Activated gamma-delta T cell (primary cell): ENCODE measurements around the gene KNDC1.

Experiments used
- DNase-seq: peaks from one replicate; lab custom pipeline; 2025; lab: John Stamatoyannopoulos, UW

Gene KNDC1

DNA sequence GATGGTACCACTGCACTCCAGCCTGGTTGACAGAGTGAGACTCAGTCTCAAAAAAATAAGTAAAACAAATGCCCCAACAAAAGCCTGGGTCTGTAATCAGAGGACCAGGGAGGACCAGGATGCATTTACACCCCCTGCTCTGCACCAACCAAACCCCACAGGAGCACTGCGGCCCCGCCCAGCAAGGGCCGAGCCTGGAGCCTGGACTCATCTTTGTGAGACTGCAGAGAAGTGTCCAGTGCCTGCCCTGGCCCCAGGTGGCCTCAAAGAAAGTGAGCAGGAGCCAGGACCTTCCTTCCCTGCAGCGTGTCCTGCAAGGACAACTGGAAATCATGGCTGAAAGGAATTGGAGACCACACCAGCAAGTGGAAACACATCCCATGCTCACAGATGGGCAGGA lies 31.6 kb downstream of the KNDC1 start:
- no peak for DNase-seq

DNA sequence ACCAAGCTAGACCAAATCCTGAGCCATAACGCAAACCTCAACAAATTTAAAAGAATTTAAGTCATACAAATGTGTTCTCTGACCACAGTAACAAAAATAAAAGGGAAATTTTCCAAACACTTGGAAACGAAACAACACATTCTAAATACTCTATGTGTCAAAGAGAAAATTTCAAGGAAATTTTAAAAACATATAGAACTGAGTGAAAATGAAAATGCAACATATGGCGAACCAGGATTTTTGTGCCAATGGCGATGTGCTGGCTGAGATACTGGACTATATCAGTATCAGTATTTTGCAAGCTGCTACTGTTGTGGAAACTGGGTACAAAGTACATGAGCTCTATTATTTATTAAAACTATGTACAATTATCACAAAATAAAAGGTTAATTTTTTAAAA lies 34.1 kb downstream of the KNDC1 start:
- no peak for DNase-seq

DNA sequence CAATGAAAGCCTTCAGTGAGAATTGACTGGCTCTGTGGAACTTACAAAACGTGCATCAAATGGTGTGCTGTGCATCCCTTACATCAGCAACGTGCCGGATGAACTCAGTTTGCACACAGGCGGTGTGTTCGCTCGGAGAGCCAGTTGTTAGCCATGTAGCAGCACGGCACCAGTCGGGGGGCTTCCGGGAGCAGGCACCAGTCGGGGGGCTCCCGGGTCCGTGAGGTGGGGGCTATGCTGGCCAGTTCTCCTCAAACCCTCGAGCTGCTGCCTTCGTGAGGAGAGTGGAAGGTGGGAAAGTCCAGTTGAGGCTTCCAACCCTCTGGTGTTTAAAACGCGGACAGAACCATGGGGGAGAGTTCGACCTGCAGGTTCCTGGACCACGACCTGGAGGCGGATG lies 35.1 kb downstream of the KNDC1 start:
- DNase-seq, result no peak

DNA sequence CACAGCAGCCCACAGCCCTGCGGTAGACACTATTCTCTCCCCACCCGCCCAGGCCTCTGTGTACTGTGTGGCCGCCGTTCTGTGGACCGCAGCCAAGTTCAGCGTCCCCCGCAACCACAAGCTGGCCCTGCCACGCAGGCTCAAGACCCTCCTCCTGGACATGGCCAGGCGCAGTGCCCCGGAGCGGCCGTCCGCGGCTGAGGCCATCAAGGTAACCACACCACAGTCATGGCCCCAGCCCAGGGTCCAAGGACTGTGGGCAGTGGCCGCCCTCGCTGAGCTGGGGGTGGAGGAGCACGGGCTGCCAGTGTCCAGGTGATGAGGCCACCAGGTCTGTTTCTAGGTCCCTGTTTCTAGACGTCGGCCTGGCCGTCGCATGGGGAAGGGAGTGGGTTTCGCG lies 35.6 kb downstream of the KNDC1 start:
- no peak for DNase-seq

DNA sequence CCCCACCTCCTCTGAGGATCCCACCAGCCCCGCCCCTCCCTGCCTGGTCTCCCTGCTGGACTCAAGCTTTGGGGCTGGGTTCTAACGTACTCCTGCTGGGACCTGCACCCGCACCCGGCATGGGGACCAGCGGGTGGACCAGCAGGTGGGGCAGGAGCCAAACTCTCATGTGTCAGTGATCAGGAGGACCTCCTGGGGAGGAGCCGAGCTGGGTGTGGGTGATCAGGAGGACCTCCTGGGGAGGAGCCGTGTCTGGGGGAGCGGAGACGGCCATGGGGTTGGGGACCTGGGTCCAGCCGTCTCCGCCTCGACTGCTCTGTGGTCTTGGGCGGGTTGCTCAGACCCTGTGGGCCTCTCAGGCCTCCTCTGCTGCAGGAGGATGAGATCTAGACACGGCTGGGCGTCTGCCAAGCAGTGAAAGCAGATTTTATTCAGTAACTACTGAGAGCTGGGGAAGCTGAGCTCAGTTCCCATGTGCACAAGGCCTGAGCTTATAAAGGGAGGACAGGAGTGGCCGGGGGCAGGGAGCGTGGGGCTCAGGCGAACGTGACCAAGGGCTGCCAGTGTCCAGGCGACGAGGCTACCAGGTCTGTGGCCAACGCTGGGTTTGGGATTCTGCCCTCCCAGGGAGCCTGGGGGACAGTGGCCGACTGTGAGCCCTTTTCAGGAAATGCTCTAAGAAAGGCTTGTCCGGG lies 36.3 kb downstream of the KNDC1 start:
- no peak for DNase-seq

DNA sequence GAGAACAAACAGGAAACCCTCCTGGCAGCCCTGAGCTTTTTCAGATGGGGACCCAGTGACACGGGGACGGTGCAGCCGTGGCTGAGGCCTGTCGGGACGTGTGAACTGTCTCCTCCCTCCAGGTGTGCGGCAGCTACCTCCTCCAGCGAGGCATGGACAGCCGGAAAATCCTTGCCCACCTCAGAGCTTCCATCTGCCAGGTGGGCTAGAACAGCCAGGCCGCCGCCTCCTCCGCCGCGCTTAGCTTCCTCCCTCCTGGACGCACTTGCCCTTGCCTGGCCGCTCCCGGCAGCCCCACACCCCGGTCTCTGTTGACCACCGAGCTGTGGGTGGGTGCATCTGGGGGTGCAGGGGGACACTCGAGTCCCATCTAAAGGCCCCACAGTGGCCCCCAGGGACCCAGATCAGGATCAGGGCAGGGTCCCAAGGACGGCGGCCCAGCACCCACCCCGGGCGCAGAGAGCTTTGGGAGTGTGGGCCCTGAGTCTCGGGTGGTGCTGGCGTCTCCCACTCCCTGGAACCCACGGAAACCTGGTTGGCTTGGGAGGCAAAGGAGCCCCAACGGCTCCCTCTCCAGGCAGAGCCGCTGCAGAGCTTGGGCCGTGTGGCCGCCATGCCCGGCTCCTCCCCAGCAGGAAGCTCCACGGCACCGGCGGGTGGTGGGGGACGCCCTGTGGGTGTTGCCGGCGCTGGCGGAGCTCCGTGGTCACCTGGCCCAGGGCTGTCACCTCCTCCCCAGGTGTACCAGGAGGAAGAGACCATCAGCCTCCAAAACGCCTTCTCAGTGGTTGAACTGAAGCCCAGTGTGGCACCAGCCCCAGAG lies 37.1 kb downstream of the KNDC1 start:
- no peak for DNase-seq

DNA sequence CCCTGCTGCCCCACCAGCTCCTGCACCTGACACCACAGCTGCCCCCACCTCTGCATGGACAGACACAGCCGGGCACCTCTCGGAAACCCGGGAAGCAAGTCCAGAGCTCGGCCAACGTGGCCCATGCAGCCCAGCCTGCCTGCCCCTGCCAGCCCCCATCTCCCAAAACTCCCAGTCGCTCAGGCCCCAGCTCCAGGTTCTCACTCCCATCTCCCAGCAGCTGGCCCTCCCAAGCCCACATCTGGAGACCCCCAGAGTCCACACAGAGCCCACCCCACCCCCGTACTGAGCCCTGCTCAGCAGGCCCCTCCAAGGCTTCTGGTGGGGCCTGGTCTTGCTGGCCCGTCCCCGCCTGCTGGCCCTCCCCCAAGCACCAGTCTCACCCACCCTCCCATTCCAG lies 37.8 kb downstream of the KNDC1 start:
- no peak for DNase-seq

DNA sequence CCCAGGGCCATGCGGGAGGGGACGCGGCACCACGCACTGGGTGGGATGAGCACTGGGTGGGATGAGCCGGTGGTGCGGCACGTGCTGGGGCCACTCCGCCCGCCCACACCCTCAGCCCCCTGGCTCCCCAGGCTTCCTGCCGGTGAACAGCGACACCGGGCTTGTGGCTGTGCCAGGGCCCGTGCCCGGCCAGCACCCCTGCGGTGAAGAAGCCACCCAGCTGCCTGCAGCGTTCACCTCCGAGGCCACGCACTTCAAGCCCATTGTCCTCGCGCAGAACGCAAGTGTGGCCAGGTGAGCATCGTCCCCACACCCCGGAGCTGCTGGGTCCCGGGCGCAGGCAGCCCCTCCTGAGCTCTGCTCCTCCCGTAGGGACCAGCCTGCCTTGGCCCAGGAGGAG lies 38.2 kb downstream of the KNDC1 start:
- no peak for DNase-seq

DNA sequence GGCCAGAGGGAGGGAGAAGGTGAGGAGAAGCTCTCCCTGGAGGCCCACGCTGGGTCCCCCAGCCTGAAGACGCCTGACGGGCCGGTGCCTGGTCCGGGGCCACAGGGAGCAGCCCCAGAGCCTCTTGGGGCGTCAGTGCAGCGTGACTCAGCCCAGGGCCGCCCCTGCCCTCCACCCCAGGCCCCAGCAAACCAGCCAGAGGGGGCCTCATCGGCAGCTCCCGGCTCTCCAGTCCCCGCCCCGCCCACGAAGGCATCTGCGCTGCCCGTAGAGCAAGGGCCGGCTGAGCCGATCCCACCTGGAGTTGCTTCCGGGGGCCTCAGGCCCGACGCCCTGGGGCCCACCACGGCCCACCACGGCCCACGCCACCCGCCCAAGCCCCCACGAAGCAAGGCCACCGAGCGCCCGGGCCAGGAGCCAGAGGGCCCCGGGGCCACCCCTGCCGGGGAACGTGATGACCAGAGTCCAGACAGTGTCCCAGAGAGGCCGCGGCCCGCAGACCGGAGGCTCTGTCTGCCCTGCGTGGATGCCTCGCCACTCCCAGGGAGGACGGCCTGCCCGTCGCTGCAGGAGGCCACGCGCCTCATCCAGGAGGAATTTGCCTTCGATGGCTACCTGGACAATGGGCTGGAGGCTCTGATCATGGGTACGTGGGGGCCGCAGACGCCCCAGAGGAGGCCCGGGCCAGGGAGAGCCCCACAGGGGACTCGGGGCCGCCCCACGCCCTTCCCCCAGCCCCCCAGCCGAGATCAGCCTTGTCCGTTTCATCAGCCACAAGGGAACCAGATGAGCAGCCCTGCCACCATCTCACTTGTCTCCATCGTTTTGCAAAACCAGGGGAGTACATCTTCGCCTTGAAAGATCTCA lies 38.8 kb downstream of the KNDC1 start:
- DNase-seq, result no peak

DNA sequence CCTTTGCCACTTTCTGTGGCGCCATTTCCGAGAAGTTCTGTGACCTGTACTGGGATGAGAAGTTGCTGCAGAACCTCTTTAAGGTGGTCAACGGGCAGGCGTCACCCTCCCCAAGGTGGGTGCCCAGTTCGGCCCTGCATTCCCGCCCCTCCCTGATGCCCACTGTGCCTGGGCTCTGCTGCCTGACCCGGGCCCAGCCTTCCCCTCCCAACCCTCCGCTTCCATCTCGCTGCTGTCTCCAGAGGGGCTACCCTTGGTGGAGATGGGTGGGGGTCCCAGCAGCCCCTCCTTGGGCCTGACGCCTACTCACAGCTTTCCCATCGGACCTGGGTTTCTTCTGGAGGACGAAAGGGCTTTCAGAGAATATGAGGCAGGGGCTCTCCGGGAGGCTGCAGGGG lies 39.5 kb downstream of the KNDC1 start:
- DNase-seq, result no peak

DNA sequence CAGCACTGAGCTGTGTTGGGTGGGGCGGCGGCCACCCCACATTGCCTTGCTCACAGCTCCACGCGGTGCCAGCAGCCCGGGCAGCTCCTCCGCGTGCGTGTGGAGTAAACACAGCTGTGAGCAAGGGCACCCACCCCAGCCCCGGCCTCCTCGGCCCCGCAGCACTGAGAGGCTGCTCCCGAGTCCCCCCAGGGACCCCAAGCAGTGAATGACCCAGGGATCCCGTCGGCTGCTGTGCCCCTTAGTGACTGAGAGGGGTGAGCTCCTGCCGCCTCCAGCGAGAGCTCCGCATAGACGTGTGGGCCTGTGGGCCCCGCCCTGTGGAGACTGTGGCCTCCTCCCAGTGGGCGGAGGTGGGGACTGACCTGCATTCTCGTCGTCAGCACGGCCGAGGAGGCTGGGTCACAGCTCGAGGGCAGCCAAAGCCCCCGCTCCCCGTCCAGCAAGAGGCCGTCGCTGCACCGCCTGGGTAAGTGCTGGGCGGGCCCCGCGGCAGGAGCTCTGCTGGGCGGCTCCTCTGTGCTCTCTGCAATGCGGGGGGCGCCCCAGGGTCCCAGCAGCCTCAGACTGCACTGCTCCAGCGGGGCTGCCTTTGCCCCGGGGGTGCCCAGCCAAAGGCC lies 40.1 kb downstream of the KNDC1 start:
- no peak for DNase-seq

DNA sequence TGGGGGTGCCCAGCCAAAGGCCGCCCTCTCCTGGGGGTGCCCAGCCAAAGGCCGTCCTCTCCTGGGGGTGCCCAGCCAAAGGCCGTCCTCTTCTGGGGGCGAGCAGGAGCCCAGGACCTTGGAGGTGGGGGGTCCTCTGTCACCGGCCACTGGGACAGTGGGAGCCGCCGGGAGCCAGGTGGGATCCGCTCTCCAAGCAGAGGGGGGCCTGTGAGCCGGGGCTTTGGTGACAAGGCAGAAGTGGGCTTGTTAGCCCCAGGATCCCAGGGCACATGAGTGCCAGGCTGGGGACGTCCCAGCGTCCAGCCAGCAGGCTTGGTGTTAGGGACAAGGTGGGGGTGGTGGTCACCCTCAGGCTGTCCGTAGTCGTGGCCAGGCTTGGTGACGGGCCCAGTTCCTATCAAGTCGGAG lies 40.6 kb downstream of the KNDC1 start:
- no peak for DNase-seq

DNA sequence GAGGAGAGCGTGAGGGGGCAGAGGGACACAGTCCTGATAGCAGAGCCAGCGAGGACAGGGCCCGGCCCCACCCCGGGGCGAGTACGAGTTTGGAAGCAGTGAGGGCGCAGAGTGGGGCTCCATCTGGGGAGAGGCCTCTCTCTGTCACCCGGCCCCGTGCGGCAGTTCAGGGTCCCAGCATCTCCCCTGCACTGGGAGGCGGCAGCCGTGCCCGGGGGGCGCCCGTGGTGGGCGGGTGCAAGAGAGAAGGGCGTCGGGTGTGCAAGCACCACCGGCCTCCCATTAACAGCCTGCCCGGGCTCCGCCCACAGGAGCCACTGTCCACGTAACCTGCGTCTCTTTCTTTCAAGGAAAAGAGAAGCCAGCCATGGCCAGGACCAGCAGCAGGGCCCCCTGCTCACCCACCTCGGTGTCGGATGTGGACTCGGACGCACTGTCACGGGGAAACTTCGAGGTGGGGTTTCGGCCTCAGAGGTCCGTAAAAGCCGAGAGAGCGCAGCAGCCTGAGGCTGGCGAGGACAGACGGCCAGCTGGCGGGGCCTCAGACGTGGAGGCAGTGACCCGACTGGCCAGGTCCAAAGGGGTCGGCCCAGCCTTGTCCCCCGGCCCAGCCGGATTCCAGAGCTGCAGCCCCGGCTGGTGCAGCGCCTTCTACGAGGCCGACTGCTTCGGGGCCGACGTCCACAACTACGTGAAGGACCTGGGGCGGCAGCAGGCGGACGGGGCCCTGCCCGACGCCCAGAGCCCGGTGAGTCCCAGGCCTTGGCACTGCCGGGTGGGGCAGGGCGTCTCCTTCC lies 41.3 kb downstream of the KNDC1 start:
- DNase-seq, result no peak

DNA sequence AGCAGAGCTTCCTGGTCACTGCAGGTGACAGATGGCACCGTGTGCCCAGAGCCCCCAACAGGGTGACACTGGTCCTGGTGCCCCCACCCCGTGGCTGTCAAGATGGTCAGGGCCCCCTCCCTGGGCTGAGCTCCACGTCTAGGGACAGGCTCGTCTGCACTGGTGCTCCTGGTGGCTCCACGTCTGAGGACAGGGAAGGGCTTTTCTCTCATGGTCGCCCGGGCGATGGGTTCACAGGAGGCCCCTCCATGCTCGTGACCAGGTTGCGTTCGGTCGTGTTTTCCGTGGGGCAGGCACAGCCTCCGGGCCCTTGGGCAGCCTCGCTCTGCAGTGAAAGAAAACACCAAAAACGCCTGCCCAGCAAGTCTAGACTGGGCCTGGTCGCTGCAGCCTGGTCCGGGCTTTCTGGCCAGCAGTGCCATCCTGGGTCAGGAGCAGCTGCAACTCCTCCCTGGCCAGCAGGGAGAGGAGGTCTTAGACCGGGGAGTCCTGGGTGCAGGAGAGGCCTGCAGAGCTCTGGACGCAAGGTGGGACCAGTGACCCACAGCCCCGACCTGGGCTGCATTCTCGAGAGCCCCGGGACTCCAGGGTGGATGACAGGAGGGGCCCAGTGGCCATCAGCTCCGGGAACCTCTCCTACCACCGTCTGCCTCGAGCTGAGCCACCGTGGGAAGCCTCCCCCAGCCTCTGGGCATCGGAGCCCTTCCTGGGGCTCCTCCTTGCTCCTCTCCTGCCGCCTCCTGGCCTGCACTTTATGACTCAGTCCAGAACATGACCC lies 42.1 kb downstream of the KNDC1 start:
- DNase-seq, result no peak

DNA sequence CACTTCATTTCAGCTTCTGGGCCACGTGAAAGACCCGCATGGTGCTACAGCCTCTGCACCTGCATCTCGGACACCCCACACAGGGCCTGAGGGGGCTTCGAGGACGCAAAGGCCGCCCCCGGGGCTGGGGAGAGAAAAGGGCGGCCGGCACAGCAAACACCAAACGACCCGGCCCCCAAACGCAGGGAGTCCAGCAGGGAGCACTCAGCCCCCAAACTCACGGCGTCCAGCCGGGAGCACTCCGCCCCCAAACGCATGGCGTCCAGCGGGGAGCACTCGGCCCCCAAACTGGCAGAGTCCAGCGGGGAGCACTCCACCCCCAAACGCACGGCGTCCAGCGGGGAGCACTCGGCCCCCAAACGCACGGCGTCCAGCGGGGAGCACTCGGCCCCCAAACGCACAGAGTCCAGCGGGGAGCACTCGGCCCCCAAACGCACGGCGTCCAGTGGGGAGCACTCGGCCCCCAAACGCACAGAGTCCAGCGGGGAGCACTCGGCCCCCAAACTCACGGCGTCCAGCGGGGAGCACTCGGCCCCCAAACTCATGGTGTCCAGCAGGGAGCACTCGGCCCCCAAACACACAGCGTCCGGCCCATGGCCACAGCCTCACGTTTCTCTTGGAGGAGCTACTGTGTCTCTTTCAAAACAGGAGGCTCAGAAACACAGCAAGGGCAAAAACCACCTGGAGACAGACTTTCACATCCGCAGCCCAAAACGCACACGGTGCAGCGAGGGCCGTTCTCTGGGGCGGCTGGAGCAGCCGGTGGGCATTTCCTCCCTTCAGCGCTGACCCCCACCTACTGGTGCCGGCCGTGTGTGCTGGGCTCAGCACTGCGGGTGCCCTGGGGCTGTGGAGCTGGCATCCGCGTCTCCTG lies 43.0 kb downstream of the KNDC1 start:
- no peak for DNase-seq

DNA sequence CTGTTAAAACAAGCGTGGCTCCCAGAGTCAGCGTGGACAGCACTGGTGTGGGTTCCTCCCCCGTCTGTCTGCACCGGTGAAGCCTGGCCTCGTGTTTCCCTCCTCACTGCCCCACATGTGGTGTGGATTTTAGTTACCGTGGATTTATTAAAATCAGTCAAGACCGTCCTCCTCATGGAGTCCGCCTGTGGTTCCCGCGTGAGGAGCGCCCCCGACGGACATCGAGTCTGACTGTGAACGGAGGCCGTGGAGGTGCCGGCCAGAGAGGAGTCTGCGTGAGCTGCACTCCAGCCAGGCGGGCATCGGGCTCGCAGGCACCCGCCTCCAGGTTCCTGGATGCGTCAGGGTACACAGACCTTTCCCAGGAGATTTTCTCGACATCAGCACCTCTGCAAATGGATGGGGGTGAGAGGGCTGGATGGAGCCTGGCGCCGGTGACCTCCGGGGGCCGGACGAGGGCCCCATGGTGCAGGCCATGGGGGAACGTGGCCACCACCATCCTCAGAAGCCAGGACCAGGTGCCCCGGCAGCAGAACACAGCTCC lies 43.7 kb downstream of the KNDC1 start:
- no peak for DNase-seq

DNA sequence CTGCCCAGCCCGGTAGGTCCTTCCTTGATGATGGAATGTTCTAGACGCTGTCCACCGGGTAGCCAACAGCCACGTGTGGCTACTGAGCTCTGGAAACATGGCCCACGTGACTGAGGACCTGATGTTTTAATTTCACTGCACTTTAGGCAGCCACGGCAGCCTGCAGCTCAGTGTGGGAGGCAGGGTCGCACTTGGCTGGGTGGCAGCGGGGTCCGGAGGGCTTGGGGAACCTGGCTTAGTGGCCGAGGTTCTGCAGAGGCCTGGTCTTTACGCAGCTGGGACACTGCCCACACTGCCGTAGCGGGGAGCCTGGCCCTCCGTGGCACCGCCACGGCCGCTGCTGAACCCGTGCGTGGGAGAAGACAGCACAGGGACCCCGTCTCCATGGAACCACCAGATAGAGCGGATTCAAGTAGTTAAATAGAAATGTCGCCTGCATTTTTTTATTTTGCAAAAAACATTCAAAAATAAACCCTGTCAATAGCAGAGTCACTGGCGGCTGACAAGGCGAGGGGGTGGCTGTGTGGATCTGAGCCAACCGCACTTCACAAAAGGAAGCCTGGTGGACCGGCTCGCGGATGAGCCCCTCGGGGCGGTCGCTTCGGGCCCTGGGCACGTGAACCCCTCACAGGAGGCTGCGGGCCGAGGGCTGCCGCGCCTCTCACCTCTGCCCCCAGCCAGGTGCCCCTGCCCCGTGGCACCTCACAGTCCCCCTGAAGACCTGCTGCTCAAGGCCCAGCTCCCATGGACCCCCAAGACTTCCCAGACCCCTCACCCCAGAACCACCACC lies 44.4 kb downstream of the KNDC1 start:
- DNase-seq, result no peak

DNA sequence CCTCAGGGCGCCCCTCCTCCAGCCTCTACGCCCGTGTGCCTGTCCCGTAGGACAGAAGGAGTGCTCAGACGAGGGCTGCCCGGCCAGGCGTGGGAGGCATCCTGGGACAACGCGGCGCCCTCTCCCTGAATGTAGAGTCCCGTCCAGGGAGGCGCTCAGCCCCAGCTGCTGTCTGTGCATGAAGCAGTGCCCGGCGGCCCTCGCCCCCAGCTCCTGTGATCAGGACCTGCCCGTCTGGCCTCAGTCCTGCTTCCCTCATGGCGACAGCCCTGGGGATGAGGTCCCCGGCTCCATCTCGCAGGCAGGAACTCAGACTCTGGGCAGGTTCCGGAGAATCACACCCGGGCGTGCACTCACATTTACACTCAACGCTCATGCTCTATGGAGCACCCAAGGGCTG lies 45.1 kb downstream of the KNDC1 start:
- no peak for DNase-seq
